Endothelial cell of umbilical vein (primary cell): ENCODE measurements around the gene ANKRD31. TPM values are rescaled to one million over a fixed set of nuclear protein-coding genes. Genes with fewer than 3 reads are reported as not detected.

Experiments used
- BruUV-seq: library from RNA; stranded (reverse); fragments of 400-500 nt; replicated peaks from 2 replicates; lab custom pipeline; 2021; lab: Mats Ljungman, UMichigan
- CTCF ChIA-PET: fragments of 300-600, 350-600 bp; sonication (Branson Sonifier 250); formaldehyde crosslinking; loops from one replicate; lab custom pipeline; 2021; ENCODE audit warnings: antibody characterized with exemption, inconsistent platforms; lab: Charles Lee
- POLR2A ChIA-PET: fragments of 300-600, 350-600 bp; sonication (Branson Sonifier 250); formaldehyde crosslinking; loops from one replicate; lab custom pipeline; 2021; ENCODE audit warnings: antibody characterized with exemption, inconsistent platforms; lab: Charles Lee
- DNase-seq: peaks from one replicate; pipeline ENCODE4 v3.0.0-alpha.2; 2011; ENCODE audit warnings: low read depth, low spot score
- FAIRE-seq: peaks from 2 replicates; lab custom pipeline; 2011; peaks lifted over from hg19 to GRCh38; lab: Jason Lieb, UNC
- H2AFZ ChIP-seq: 2 replicates; pipeline ENCODE4 v1.6.0; 2012; ENCODE audit warnings: low read depth, low read length, control low read depth, inconsistent platforms
- H3K27ac ChIP-seq: 2 replicates; pipeline ENCODE4 v1.5.1; 2011; ENCODE audit warnings: low read depth, mild to moderate bottlenecking, control low read depth, low read length, moderate library complexity; ENCODE audit not compliant: insufficient read depth
- H3K27me3 ChIP-seq, 2 experiments: 2 replicates each; pipeline versions ENCODE4 v1.6.0 to v1.6.1; 2011; ENCODE audit warnings: low read length in 2 of 2, mixed read lengths in 1 of 2; ENCODE audit not compliant: control insufficient read depth in 2 of 2, insufficient read depth in 2 of 2
- H3K36me3 ChIP-seq, 2 experiments: 2 replicates in 1 of 2; 3 replicates in 1 of 2; pipeline ENCODE4 v1.5.1; 2011; ENCODE audit warnings: low read length in 2 of 2, mild to moderate bottlenecking in 1 of 2, moderate library complexity in 1 of 2; ENCODE audit not compliant: control insufficient read depth in 2 of 2, insufficient read depth in 2 of 2; ENCODE audit errors: extremely low read depth in 1 of 2
- H3K4me1 ChIP-seq: 3 replicates; pipeline ENCODE4 v1.5.1; 2011; ENCODE audit warnings: mild to moderate bottlenecking, low read length; ENCODE audit not compliant: control insufficient read depth, insufficient read depth; ENCODE audit errors: extremely low read depth
- H3K4me2 ChIP-seq: 2 replicates; pipeline ENCODE4 v1.6.1; 2011; ENCODE audit warnings: low read length, control low read depth, mixed read lengths; ENCODE audit not compliant: insufficient read depth
- H3K4me3 ChIP-seq, 3 experiments: fragments of 200-600 bp in 1 of 3; sonication (generic), shearing (Covaris generic) in 1 of 3; replicated peaks in 1 of 3; 2 replicates each; pipeline ENCODE4 v1.5.1; 2011 to 2016; ENCODE audit warnings: control low read depth in 3 of 3, low read length in 3 of 3, mild to moderate bottlenecking in 2 of 3, inconsistent platforms in 1 of 3, low read depth in 1 of 3, moderate library complexity in 1 of 3; ENCODE audit not compliant: insufficient read depth in 1 of 3
- H3K79me2 ChIP-seq: 2 replicates; pipeline ENCODE4 v1.6.0; 2012; ENCODE audit warnings: low read length, inconsistent platforms; ENCODE audit not compliant: control insufficient read depth, insufficient read depth
- H3K9ac ChIP-seq: replicated peaks from 2 replicates; pipeline ENCODE3; 2011; ENCODE audit warnings: low read length, control low read depth; ENCODE audit not compliant: insufficient read depth; ENCODE audit errors: extremely low read depth
- H3K9me1 ChIP-seq: replicated peaks from 3 replicates; pipeline ENCODE4 v1.6.0; 2011; ENCODE audit warnings: mild to moderate bottlenecking, low read length; ENCODE audit not compliant: control insufficient read depth, insufficient read depth; ENCODE audit errors: extremely low read depth
- H3K9me3 ChIP-seq: replicated peaks from 2 replicates; pipeline ENCODE4 v1.5.1; 2012; ENCODE audit warnings: low read length, inconsistent platforms; ENCODE audit not compliant: control insufficient read depth, insufficient read depth
- H4K20me1 ChIP-seq: replicated peaks from 2 replicates; pipeline ENCODE3; 2011; ENCODE audit warnings: mild to moderate bottlenecking, low read length; ENCODE audit not compliant: control insufficient read depth, insufficient read depth; ENCODE audit errors: extremely low read depth
- CTCF ChIP-seq, 2 donors: IDR thresholded peaks; 1 replicate in 1 of 2; 2 replicates in 1 of 2; pipeline ENCODE4 v1.5.1; 2011; ENCODE audit warnings: low read length in 2 of 2, mild to moderate bottlenecking in 2 of 2, moderate library complexity in 2 of 2, control low read depth in 1 of 2, inconsistent platforms in 1 of 2, low read depth in 1 of 2; ENCODE audit not compliant: insufficient read depth in 1 of 2; ENCODE audit errors: extremely low read depth in 1 of 2
- EZH2 ChIP-seq: IDR thresholded peaks from 2 replicates; pipeline ENCODE4 v1.6.1; 2012; ENCODE audit warnings: borderline replicate concordance, low read depth, mild to moderate bottlenecking, moderate library complexity, low read length, inconsistent platforms; ENCODE audit not compliant: severe bottlenecking
- FOS ChIP-seq: IDR thresholded peaks from 2 replicates; pipeline ENCODE4 v1.6.1; 2011; ENCODE audit warnings: mild to moderate bottlenecking, low read length, moderate library complexity, borderline replicate concordance; ENCODE audit not compliant: insufficient read depth
- GATA2 ChIP-seq: IDR thresholded peaks from 2 replicates; pipeline ENCODE4 v1.7.0; 2011; ENCODE audit warnings: low read depth, mild to moderate bottlenecking, moderate library complexity, mixed read lengths, low read length; ENCODE audit not compliant: insufficient read length, insufficient read depth
- JUN ChIP-seq: IDR thresholded peaks from 2 replicates; pipeline ENCODE4 v1.6.1; 2011; ENCODE audit warnings: borderline replicate concordance, low read depth; ENCODE audit not compliant: insufficient read length, insufficient read depth
- MAX ChIP-seq: IDR thresholded peaks from 2 replicates; pipeline ENCODE4 v1.6.1; 2011; ENCODE audit not compliant: insufficient read depth, insufficient read length
- MYC ChIP-seq: IDR thresholded peaks from one replicate; pipeline ENCODE4 v1.6.1; 2011; ENCODE audit warnings: mild to moderate bottlenecking, low read depth, low read length
- POLR2A ChIP-seq: IDR thresholded peaks from 2 replicates; pipeline ENCODE4 v1.6.1; 2012; ENCODE audit warnings: low read depth, mild to moderate bottlenecking, control low read depth, low read length
- POLR2AphosphoS5 ChIP-seq: IDR thresholded peaks from 2 replicates; pipeline ENCODE4 v1.6.1; 2012; ENCODE audit warnings: low read depth, mild to moderate bottlenecking, control low read depth, low read length, moderate library complexity; ENCODE audit not compliant: insufficient read depth
- dilution Hi-C: fragments of 300-500 bp; cut with MboI; formaldehyde crosslinking; loops from one replicate; pipeline ENCODE4 v1.15.0; 2019; ENCODE audit warnings: low sequenced_read_pairs; ENCODE audit not compliant: extremely low pct_ligation_motif_present
- intact Hi-C: fragments of 100-400 bp; cut with micrococcal nuclease; formaldehyde crosslinking; loops from one replicate; pipeline ENCODE4 v1.10.0; 2022
- polyA plus RNA-seq, 4 experiments: library from polyadenylated mRNA; depleted of rRNA in 3 of 4; stranded (reverse) in 3 of 4; unstranded in 1 of 4; fragments of >200 nt; gene quantifications; 2 replicates each; pipeline versions ENCODE4 v1.2.1 to v1.2.3, GENCODE V29; 2011 to 2012; ENCODE audit warnings: missing spikeins in 1 of 4
- total RNA-seq: library from RNA; stranded (reverse); gene quantifications from 2 replicates; pipeline ENCODE4 v1.2.3, GENCODE V29; 2021

ANKRD31 gene
- total and polyA plus RNA-seq, 2 donors (not counting 3 experiments of a cell fraction or from before 2014, with no cell fraction given) = not detected

- CTCF ChIA-PET = no interaction called here
- no peaks in the 10 kb centered on the region for H3K4me1 ChIP-seq
- H3K9ac ChIP-seq = no peak overlapping the region
- POLR2A ChIA-PET = no interaction called here
- no peak for FAIRE-seq
- H3K79me2 ChIP-seq = no peaks in the 10 kb centered on the region
- H3K9me1 ChIP-seq = no peaks in the 10 kb centered on the region
- no peak overlapping the region for H2AFZ ChIP-seq
- H3K27me3 ChIP-seq = no peaks in the 10 kb centered on the region
- no peaks in the 10 kb centered on the region for H3K36me3 ChIP-seq
- no peak overlapping the region for H3K27ac ChIP-seq
- H3K4me2 ChIP-seq = no peak overlapping the region
- TF ChIP-seq JUN (no peak), MAX (no peak), EZH2 (no peak), GATA2 (no peak), MYC (no peak), FOS (no peak), POLR2AphosphoS5 (no peak), POLR2A (no peak), CTCF (IDR thresholded peaks at IDR 0.05; ENCODE audit: extremely low read depth in 1 of 2, insufficient read depth in 1 of 2, low read depth in 1 of 2, low read length in 2 of 2) (no peak)
- DNase-seq = no peak
- intact Hi-C loops = no loop called here
- H3K9me3 ChIP-seq = no peaks in the 10 kb centered on the region
- no TSS peak for BruUV-seq
- H3K4me3 ChIP-seq = no peak overlapping the region
- H4K20me1 ChIP-seq = no peaks in the 10 kb centered on the region
- dilution Hi-C loops = no loop called here
Measured at GRCh38 chr5:75243100-75243499, 6.4 kb upstream of the ANKRD31 start.
